ENCODE data around the gene KIAA1671.

DNA sequence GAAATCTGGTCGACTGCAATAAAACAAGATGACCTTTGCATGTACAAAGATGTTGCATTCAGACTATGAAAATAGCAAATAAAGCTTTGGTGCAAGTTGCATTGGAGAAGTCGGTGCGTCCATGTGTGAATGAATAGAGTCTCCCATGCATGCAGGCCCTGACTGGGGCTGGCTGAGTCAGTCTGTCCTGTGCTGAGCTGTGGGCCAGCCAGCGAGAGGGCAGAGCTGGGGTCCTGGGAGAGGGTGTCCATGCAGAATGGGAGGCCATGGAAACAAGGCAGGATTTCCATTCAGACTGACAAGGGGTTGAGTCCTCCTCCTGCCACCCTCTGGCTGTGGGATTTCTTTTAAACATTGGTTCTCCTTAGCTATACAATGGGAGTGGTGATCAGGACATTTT lies 244.8 kb downstream of the KIAA1671 start:
- TF ChIP-seq, protein P1, sequence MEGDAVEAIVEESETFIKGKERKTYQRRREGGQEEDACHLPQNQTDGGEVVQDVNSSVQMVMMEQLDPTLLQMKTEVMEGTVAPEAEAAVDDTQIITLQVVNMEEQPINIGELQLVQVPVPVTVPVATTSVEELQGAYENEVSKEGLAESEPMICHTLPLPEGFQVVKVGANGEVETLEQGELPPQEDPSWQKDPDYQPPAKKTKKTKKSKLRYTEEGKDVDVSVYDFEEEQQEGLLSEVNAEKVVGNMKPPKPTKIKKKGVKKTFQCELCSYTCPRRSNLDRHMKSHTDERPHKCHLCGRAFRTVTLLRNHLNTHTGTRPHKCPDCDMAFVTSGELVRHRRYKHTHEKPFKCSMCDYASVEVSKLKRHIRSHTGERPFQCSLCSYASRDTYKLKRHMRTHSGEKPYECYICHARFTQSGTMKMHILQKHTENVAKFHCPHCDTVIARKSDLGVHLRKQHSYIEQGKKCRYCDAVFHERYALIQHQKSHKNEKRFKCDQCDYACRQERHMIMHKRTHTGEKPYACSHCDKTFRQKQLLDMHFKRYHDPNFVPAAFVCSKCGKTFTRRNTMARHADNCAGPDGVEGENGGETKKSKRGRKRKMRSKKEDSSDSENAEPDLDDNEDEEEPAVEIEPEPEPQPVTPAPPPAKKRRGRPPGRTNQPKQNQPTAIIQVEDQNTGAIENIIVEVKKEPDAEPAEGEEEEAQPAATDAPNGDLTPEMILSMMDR (IDR thresholded peaks at IDR 0.05) = no peak
- TF ChIP-seq POLR2AphosphoS5 (IDR thresholded peaks at IDR 0.05) (no peak), POLR2A (IDR thresholded peaks at IDR 0.05) (no peak), EP300 (IDR thresholded peaks at IDR 0.05) (no peak)
